CD14-positive monocyte (primary cell): ENCODE results near the gene F7. TPM values are rescaled to one million over a fixed set of nuclear protein-coding genes. Genes with fewer than 3 reads are reported as not detected.

Experiments used
- DNase-seq, 3 donors: peaks; one replicate each; pipeline ENCODE4 v3.0.0-alpha.2; 2011 to 2022
- H2AFZ ChIP-seq: 2 replicates; pipeline ENCODE4 v1.6.0; 2012; ENCODE audit warnings: mild to moderate bottlenecking, low read depth, low read length, inconsistent platforms; ENCODE audit not compliant: insufficient read depth, poor library complexity, severe bottlenecking
- H3K27ac ChIP-seq, 2 donors: 1 replicate in 1 of 2; 2 replicates in 1 of 2; pipeline ENCODE4 v1.5.1; 2012 to 2013; ENCODE audit warnings: low read length in 2 of 2, control low read depth in 1 of 2, inconsistent platforms in 1 of 2, low read depth in 1 of 2, mild to moderate bottlenecking in 1 of 2
- H3K27me3 ChIP-seq, 2 donors: one replicate each; pipeline versions ENCODE4 v1.6.0 to v1.6.1; 2011 to 2013; ENCODE audit warnings: low read length in 2 of 2; ENCODE audit not compliant: control insufficient read depth in 2 of 2, insufficient read depth in 2 of 2
- H3K36me3 ChIP-seq, 2 donors: replicated peaks in 1 of 2; 1 replicate in 1 of 2; 2 replicates in 1 of 2; pipeline versions ENCODE4 v1.5.1 to v1.6.1; 2012 to 2013; ENCODE audit warnings: low read length in 2 of 2, control low read depth in 1 of 2, inconsistent platforms in 1 of 2, mild to moderate bottlenecking in 1 of 2; ENCODE audit not compliant: insufficient read depth in 2 of 2, control insufficient read depth in 1 of 2
- H3K4me1 ChIP-seq, 2 donors: 1 replicate in 1 of 2; 2 replicates in 1 of 2; pipeline versions ENCODE4 v1.5.1 to v1.6.1; 2012 to 2013; ENCODE audit warnings: low read length in 2 of 2, control low read depth in 1 of 2, inconsistent platforms in 1 of 2, mild to moderate bottlenecking in 1 of 2, moderate library complexity in 1 of 2; ENCODE audit not compliant: insufficient read depth in 2 of 2, control insufficient read depth in 1 of 2
- H3K4me2 ChIP-seq: replicated peaks from 2 replicates; pipeline ENCODE3; 2012; ENCODE audit warnings: low read length, moderate library complexity, mild to moderate bottlenecking; ENCODE audit not compliant: poor library complexity, severe bottlenecking; ENCODE audit errors: extremely low read depth
- H3K4me3 ChIP-seq, 3 experiments: fragments of 200-600 bp in 1 of 3; sonication (generic) in 1 of 3; replicated peaks in 1 of 3; 1 replicate in 2 of 3; 2 replicates in 1 of 3; pipeline ENCODE4 v1.5.1; 2011 to 2013; ENCODE audit warnings: low read length in 3 of 3, mild to moderate bottlenecking in 3 of 3, control low read depth in 2 of 3, low read depth in 2 of 3, inconsistent platforms in 1 of 3, moderate library complexity in 1 of 3
- H3K79me2 ChIP-seq: 2 replicates; pipeline ENCODE4 v1.6.0; 2012; ENCODE audit warnings: mild to moderate bottlenecking, control low read depth, inconsistent platforms, low read length, moderate library complexity; ENCODE audit not compliant: insufficient read depth
- H3K9ac ChIP-seq: 2 replicates; pipeline ENCODE4 v1.6.0; 2017; ENCODE audit warnings: low read length, mild to moderate bottlenecking; ENCODE audit not compliant: insufficient read depth, poor library complexity, severe bottlenecking
- H3K9me3 ChIP-seq, 2 donors: replicated peaks in 1 of 2; 1 replicate in 1 of 2; 2 replicates in 1 of 2; pipeline versions ENCODE4 v1.5.1 to v1.6.1; 2012 to 2013; ENCODE audit warnings: low read length in 2 of 2, control low read depth in 1 of 2; ENCODE audit not compliant: control insufficient read depth in 1 of 2, insufficient read depth in 1 of 2
- H4K20me1 ChIP-seq: 2 replicates; pipeline ENCODE4 v1.6.0; 2012; ENCODE audit warnings: mild to moderate bottlenecking, low read length, control low read depth, moderate library complexity; ENCODE audit not compliant: insufficient read depth
- H3K27ac Mint-ChIP-seq, 7 donors: one replicate each; pipeline ENCODE4 v1.8.0; 2020; ENCODE audit warnings: mild to moderate bottlenecking in 7 of 7, mixed read lengths in 7 of 7, moderate library complexity in 6 of 7, inconsistent platforms in 2 of 7
- H3K27me3 Mint-ChIP-seq, 3 donors: one replicate each; pipeline ENCODE4 v1.8.0; 2021 to 2022; ENCODE audit warnings: low read depth in 3 of 3, mild to moderate bottlenecking in 3 of 3, mixed read lengths in 3 of 3, moderate library complexity in 3 of 3, inconsistent platforms in 1 of 3
- H3K36me3 Mint-ChIP-seq, 2 donors: one replicate each; pipeline ENCODE4 v1.8.0; 2020; ENCODE audit warnings: mixed read lengths in 2 of 2, inconsistent platforms in 1 of 2, mild to moderate bottlenecking in 1 of 2
- H3K4me1 Mint-ChIP-seq: one replicate; pipeline ENCODE4 v1.8.0; 2020; ENCODE audit warnings: mild to moderate bottlenecking, mixed read lengths
- H3K4me3 Mint-ChIP-seq, 2 donors: one replicate each; pipeline ENCODE4 v1.8.0; 2020; ENCODE audit warnings: mild to moderate bottlenecking in 2 of 2, mixed read lengths in 2 of 2, moderate library complexity in 1 of 2
- H3K9me3 Mint-ChIP-seq, 7 donors: one replicate each; pipeline ENCODE4 v1.8.0; 2020 to 2022; ENCODE audit warnings: mixed read lengths in 7 of 7, mild to moderate bottlenecking in 6 of 7, moderate library complexity in 6 of 7, inconsistent platforms in 2 of 7
- WGBS: methylation state at CpG from one replicate; pipeline ENCODE4 v1.1.5; 2013; ENCODE audit warnings: missing lambda C conversion rate; ENCODE audit not compliant: insufficient coverage; 5-methylcytosine and 5-hydroxymethylcytosine counted together
- intact Hi-C, 2 donors: fragments of 100-400 bp; cut with micrococcal nuclease; formaldehyde crosslinking; loops; one replicate each; pipeline versions ENCODE4 v1.15.0 to v1.15.1; 2023
- polyA plus RNA-seq, 3 donors: library from polyadenylated mRNA; depleted of rRNA in 1 of 3; unstranded in 2 of 3; stranded (reverse) in 1 of 3; fragments of 300-500 nt in 2 of 3; fragments of >200 nt in 1 of 3; fragmentation: Illumina TruSeq in 2 of 3; gene quantifications; 1 replicate in 2 of 3; 2 replicates in 1 of 3; pipeline ENCODE4 v1.2.3, GENCODE V29; 2012 to 2021
- TF ChIP-seq, protein P1 (sequence below): fragments of 200-600 bp; IDR thresholded peaks from one replicate; pipeline ENCODE4 v1.8.0; 2022; ENCODE audit warnings: antibody characterized with exemption, mild to moderate bottlenecking

Gene F7
- polyA plus RNA-seq, 3 donors, result not detected

DNA sequence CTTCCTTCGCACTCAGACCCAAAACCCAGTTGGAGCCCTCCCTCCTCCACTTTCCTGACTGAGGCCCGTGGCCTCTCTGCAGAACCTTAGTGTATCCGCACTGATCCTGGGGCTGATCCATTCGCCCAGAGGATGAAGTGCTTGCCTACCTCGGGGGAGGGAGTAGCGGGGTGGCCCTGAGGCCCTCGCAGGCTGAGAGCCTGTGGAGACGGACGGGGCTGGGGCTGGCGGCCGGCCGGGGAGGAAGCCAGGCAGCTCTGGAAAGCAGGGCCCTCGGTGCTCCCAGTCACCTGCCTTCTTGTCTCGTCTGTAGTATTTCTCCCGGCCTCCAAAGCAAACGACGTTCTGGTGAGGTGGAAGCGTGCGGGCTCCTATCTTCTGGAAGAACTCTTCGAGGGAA lies 54.1 kb downstream of the F7 start:
- intact Hi-C loops, result no loop called here
- Histone ChIP-seq H3K36me3 (no peaks in the 10 kb centered on the region), H3K4me2 (no peak overlapping the region), H3K9me3 (peaks cover 0 to 6% of the 10 kb centered on the region in 2 donors), H3K9ac (no peak overlapping the region), H3K27me3 (peaks cover 0 to 19% of the 10 kb centered on the region in 2 donors), H3K27ac (no peak overlapping the region), H2AFZ (no peak overlapping the region), H4K20me1 (no peaks in the 10 kb centered on the region), H3K4me3 (no peak overlapping the region), H3K79me2 (no peaks in the 10 kb centered on the region), H3K4me1 (peaks cover 1 to 4% of the 10 kb centered on the region in 2 donors)
- Mint-ChIP-seq H3K4me1 (peaks cover 4% of the 10 kb centered on the region), H3K27ac (no peak overlapping the region), H3K9me3 (peaks cover 0 to 16% (median 7%) of the 10 kb centered on the region in 7 donors), H3K27me3 (peaks cover 33 to 44% (median 40%) of the 10 kb centered on the region in 3 donors), H3K36me3 (no peaks in the 10 kb centered on the region), H3K4me3 (no peak overlapping the region)
- DNase-seq, result peak in 1 of 3 donors; percentile 1
- TF ChIP-seq, protein P1, sequence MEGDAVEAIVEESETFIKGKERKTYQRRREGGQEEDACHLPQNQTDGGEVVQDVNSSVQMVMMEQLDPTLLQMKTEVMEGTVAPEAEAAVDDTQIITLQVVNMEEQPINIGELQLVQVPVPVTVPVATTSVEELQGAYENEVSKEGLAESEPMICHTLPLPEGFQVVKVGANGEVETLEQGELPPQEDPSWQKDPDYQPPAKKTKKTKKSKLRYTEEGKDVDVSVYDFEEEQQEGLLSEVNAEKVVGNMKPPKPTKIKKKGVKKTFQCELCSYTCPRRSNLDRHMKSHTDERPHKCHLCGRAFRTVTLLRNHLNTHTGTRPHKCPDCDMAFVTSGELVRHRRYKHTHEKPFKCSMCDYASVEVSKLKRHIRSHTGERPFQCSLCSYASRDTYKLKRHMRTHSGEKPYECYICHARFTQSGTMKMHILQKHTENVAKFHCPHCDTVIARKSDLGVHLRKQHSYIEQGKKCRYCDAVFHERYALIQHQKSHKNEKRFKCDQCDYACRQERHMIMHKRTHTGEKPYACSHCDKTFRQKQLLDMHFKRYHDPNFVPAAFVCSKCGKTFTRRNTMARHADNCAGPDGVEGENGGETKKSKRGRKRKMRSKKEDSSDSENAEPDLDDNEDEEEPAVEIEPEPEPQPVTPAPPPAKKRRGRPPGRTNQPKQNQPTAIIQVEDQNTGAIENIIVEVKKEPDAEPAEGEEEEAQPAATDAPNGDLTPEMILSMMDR, result no peak
- 91% methylated on average over 15 of the region's 20 CpGs for WGBS

DNA sequence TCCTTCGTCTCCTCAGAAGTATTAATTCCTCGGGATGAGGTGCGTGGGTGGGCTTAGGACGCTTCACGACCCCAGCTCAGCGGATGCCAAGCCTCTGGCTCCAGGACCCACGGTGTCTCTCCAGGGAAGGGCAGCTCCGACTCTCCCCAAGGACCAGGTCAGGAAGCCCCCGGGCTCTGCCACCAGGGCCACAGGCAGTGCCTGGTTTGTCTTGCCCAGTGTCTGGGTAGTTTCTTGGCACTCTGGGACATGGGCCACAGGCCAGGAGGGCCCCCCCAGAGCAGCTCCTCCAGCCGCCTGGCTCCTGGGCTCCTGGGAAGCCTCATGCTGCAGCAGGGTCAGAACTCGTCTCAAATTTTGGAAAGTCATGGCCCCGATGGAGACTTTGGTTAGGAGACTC lies 55.4 kb downstream of the F7 start:
- H3K9ac ChIP-seq, result no peak overlapping the region
- Mint-ChIP-seq H3K27me3 (peaks cover 33 to 52% (median 49%) of the 10 kb centered on the region in 3 donors), H3K4me1 (no peaks in the 10 kb centered on the region), H3K9me3 (peaks cover 0 to 10% (median 6%) of the 10 kb centered on the region in 7 donors), H3K4me3 (peak overlapping the region in 1 of 2 donors; percentile 79), H3K36me3 (no peaks in the 10 kb centered on the region), H3K27ac (peak overlapping the region in 1 of 7 donors; percentile 38)
- WGBS, result 82% methylated on average over 12 of the region's 12 CpGs
- no peak overlapping the region for H3K4me2 ChIP-seq
- TF ChIP-seq, protein P1, result no peak
- H3K27ac ChIP-seq, result no peak overlapping the region
- peaks cover 0 to 19% of the 10 kb centered on the region in 2 donors for H3K27me3 ChIP-seq
- no peak for DNase-seq
- H3K79me2 ChIP-seq, result no peaks in the 10 kb centered on the region
- no peaks in the 10 kb centered on the region for H4K20me1 ChIP-seq
- H3K4me3 ChIP-seq, result no peak overlapping the region
- H3K36me3 ChIP-seq, result no peaks in the 10 kb centered on the region
- no peak overlapping the region for H2AFZ ChIP-seq
- intact Hi-C loops, result no loop called here
- peaks cover 0 to 4% of the 10 kb centered on the region in 2 donors for H3K9me3 ChIP-seq
- H3K4me1 ChIP-seq, result no peaks in the 10 kb centered on the region
